ENCODE measurements around the gene FCN1. TPM values are rescaled to one million over a fixed set of nuclear protein-coding genes. Genes with fewer than 3 reads are reported as not detected.

FCN1 gene
- total RNA-seq, 1 donor from 2014 or later: not detected

DNA sequence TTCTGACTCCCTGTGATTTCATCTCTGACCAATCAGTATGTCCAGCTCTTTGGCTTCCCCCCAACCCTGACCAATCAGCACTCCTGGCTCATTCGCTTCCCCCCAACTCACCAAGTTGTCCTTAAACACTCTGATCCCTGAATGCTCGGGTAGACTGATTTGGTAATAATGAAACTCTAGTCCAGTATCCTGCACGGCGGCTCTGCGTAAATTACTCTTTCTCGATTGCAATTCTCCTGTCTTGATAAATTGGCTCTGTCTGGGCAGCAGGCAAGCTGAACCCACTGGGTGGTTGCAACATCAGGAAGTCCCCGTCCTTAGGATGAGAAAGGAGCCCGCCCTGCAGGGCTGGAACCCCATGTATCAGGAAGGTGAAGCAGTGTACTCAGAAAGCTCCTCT lies 26.7 kb downstream of the FCN1 start:
- H3F3A ChIP-seq (ENCODE audit: low read depth): no peaks in the 10 kb centered on the region
- Mint-ChIP-seq H3K4me1 (peaks cover 4% of the 10 kb centered on the region), H3K27ac (no peak overlapping the region), H3K4me3 (no peak overlapping the region), H3K9me3 (peaks cover 9% of the 10 kb centered on the region), H3K36me3 (no peaks in the 10 kb centered on the region), H3K27me3 (ENCODE audit: insufficient read depth, low read depth) (peaks cover 6% of the 10 kb centered on the region)
- H4K20me1 ChIP-seq (ENCODE audit: low read depth): no peaks in the 10 kb centered on the region
- no peak overlapping the region for H3K27ac ChIP-seq
- no peak for DNase-seq (ENCODE audit: low spot score)
- no peaks in the 10 kb centered on the region for H3K27me3 ChIP-seq
- no peaks in the 10 kb centered on the region for H3K9me3 ChIP-seq (ENCODE audit: low read depth)
- TF ChIP-seq EZH2phosphoT487 (IDR thresholded peaks at IDR 0.05): no peak
- no peak for TF ChIP-seq EZH2 (IDR thresholded peaks at IDR 0.05)
- H3K4me2 ChIP-seq: no peak overlapping the region
- no peak overlapping the region for H3K4me3 ChIP-seq
- no peaks in the 10 kb centered on the region for H3K4me1 ChIP-seq
- H2AFZ ChIP-seq (replicated peaks): no peak overlapping the region
- H3K9ac ChIP-seq: no peak overlapping the region
- H3K36me3 ChIP-seq: no peaks in the 10 kb centered on the region
- H3K79me2 ChIP-seq (ENCODE audit: low read depth): no peaks in the 10 kb centered on the region

DNA sequence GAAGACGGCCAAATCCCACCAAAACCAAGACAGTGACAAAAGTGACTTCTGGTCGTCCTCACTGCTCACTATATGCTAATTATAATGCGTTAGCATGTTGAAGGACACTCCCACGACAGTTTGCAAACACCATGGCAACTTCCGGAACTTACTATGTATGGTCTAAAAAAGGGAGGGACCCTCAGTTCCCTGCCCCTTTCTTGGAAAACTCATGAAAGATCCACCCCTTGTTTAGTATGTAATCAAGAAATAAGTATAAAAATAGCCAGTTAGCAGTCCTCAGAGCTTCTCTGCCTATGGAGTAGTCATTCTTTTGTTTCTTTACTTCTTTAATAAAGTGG lies 27.6 kb downstream of the FCN1 start:
- no peak for DNase-seq (ENCODE audit: low spot score)
- H3K9me3 ChIP-seq (ENCODE audit: low read depth): no peaks in the 10 kb centered on the region
- no peak overlapping the region for H2AFZ ChIP-seq (replicated peaks)
- no peaks in the 10 kb centered on the region for H4K20me1 ChIP-seq (ENCODE audit: low read depth)
- no peak overlapping the region for H3K4me3 ChIP-seq
- no peaks in the 10 kb centered on the region for H3K27me3 ChIP-seq
- TF ChIP-seq, protein P1, sequence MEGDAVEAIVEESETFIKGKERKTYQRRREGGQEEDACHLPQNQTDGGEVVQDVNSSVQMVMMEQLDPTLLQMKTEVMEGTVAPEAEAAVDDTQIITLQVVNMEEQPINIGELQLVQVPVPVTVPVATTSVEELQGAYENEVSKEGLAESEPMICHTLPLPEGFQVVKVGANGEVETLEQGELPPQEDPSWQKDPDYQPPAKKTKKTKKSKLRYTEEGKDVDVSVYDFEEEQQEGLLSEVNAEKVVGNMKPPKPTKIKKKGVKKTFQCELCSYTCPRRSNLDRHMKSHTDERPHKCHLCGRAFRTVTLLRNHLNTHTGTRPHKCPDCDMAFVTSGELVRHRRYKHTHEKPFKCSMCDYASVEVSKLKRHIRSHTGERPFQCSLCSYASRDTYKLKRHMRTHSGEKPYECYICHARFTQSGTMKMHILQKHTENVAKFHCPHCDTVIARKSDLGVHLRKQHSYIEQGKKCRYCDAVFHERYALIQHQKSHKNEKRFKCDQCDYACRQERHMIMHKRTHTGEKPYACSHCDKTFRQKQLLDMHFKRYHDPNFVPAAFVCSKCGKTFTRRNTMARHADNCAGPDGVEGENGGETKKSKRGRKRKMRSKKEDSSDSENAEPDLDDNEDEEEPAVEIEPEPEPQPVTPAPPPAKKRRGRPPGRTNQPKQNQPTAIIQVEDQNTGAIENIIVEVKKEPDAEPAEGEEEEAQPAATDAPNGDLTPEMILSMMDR (IDR thresholded peaks at IDR 0.05): no peak
- no peak for TF ChIP-seq EZH2phosphoT487 (IDR thresholded peaks at IDR 0.05)
- TF ChIP-seq EZH2 (IDR thresholded peaks at IDR 0.05): no peak
- Mint-ChIP-seq H3K27ac (no peak overlapping the region), H3K9me3 (peaks cover 6% of the 10 kb centered on the region), H3K4me3 (no peak overlapping the region), H3K36me3 (no peaks in the 10 kb centered on the region), H3K4me1 (peaks cover 4% of the 10 kb centered on the region), H3K27me3 (ENCODE audit: insufficient read depth, low read depth) (peaks cover 6% of the 10 kb centered on the region)
- H3K9ac ChIP-seq: no peak overlapping the region
- no peaks in the 10 kb centered on the region for H3K4me1 ChIP-seq
- no peaks in the 10 kb centered on the region for H3K79me2 ChIP-seq (ENCODE audit: low read depth)
- no peaks in the 10 kb centered on the region for H3F3A ChIP-seq (ENCODE audit: low read depth)
- no peaks in the 10 kb centered on the region for H3K36me3 ChIP-seq
- H3K4me2 ChIP-seq: no peak overlapping the region
- H3K27ac ChIP-seq: no peak overlapping the region

DNA sequence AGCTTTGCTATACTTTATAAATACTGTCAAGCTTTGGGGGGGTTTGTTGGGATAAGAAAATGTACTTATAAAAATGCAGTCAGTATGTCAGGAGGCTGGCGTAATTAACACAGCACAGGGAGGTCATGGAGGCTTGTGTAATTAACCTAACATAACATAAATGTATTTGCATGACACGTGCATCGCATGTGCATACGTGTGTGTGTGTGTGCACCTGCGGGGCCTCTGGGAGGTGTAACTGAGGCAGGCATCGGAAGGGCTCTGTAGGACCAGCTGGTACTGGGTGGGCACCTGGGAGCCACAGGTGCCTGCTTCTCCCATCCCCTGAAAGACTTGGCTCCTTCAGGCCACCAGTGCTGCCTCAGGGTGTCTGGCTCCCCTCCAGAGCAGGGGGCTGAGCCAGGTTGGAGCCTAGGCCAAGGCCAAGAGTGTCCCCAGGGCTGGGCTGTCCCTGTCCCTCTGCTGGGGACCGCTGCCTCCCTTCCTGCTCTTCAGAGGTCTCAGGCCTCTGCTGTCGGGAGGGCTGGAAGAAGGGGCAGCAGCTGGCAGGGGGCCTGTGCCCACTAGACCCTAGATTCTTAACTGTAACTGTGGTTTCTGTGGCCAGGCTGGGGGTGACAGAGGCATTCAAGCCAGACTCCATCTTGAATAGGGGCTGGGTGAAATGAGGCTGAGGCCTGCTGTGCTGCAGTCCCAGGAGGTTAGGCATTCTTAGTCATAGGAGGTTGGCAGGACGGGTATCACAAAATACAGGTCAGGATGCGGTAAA lies 28.1 kb downstream of the FCN1 start:
- DNase-seq (ENCODE audit: low spot score): no peak
- H3K4me1 Mint-ChIP-seq: peaks cover 4% of the 10 kb centered on the region
- H3K9me3 ChIP-seq (ENCODE audit: low read depth): no peaks in the 10 kb centered on the region
- no peak overlapping the region for H3K27ac Mint-ChIP-seq
- H3K79me2 ChIP-seq (ENCODE audit: low read depth): no peaks in the 10 kb centered on the region
- TF ChIP-seq EZH2 (IDR thresholded peaks at IDR 0.05): no peak
- no peak for TF ChIP-seq EZH2phosphoT487 (IDR thresholded peaks at IDR 0.05)
- TF ChIP-seq, protein P1 (IDR thresholded peaks at IDR 0.05): no peak
- H3K4me2 ChIP-seq: no peak overlapping the region
- H3K4me3 ChIP-seq: no peak overlapping the region
- no peaks in the 10 kb centered on the region for H3K27me3 ChIP-seq
- H3K36me3 ChIP-seq: no peaks in the 10 kb centered on the region
- H2AFZ ChIP-seq (replicated peaks): no peak overlapping the region
- no peaks in the 10 kb centered on the region for H3K4me1 ChIP-seq
- H3F3A ChIP-seq (ENCODE audit: low read depth): no peaks in the 10 kb centered on the region
- H3K36me3 Mint-ChIP-seq: no peaks in the 10 kb centered on the region
- H3K4me3 Mint-ChIP-seq: no peak overlapping the region
- H4K20me1 ChIP-seq (ENCODE audit: low read depth): no peaks in the 10 kb centered on the region
- no peak overlapping the region for H3K9ac ChIP-seq
- peaks cover 6% of the 10 kb centered on the region for H3K27me3 Mint-ChIP-seq (ENCODE audit: insufficient read depth, low read depth)
- H3K27ac ChIP-seq: no peak overlapping the region
- peaks cover 5% of the 10 kb centered on the region for H3K9me3 Mint-ChIP-seq

DNA sequence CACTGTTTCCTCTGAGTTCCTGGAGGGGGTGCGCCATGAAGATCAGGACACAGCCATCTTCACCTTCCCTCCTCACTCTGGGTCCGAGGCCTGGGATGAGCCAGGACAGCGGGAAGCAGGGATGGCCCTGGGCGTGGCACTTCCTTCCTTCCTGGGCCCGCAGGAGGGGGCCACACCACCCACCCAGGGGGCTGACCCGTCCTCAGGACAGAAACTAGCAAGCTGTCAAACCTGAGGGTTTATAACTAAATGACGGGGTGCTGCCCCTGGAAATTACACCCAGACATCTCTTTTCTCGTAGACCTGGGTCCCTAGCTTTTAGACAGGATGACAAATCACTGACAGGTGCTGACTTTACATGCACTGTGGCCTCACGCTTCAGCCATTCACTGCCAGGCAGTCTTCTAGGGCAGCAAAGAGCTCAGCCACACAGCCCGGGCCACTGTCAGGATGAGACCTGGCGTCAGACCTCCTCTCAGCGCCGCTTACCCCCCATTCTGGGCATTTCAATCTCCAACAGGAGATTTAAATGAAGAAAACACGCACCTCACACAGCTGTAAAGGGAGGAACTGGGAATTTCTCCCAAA lies 29.0 kb downstream of the FCN1 start:
- no peak overlapping the region for H2AFZ ChIP-seq (replicated peaks)
- Mint-ChIP-seq H3K9me3 (peaks cover 2% of the 10 kb centered on the region), H3K36me3 (no peaks in the 10 kb centered on the region), H3K4me1 (peaks cover 4% of the 10 kb centered on the region), H3K27ac (no peak overlapping the region), H3K27me3 (ENCODE audit: insufficient read depth, low read depth) (peaks cover 8% of the 10 kb centered on the region), H3K4me3 (no peak overlapping the region)
- no peaks in the 10 kb centered on the region for H3K9me3 ChIP-seq (ENCODE audit: low read depth)
- H3K9ac ChIP-seq: no peak overlapping the region
- no peaks in the 10 kb centered on the region for H3F3A ChIP-seq (ENCODE audit: low read depth)
- H3K79me2 ChIP-seq (ENCODE audit: low read depth): no peaks in the 10 kb centered on the region
- H3K36me3 ChIP-seq: no peaks in the 10 kb centered on the region
- no peaks in the 10 kb centered on the region for H3K4me1 ChIP-seq
- DNase-seq (ENCODE audit: low spot score): no peak
- H3K27me3 ChIP-seq: no peaks in the 10 kb centered on the region
- H3K4me3 ChIP-seq: no peak overlapping the region
- TF ChIP-seq, protein P1 (IDR thresholded peaks at IDR 0.05): no peak
- TF ChIP-seq EZH2phosphoT487 (IDR thresholded peaks at IDR 0.05): no peak
- no peak for TF ChIP-seq EZH2 (IDR thresholded peaks at IDR 0.05)
- no peak overlapping the region for H3K4me2 ChIP-seq
- no peak overlapping the region for H3K27ac ChIP-seq
- H4K20me1 ChIP-seq (ENCODE audit: low read depth): no peaks in the 10 kb centered on the region
